MM.1S (cell line): ENCODE data around the gene C14orf93.

Experiments
- DNase-seq: peaks from one replicate; pipeline ENCODE4 v3.0.0-alpha.2; 2015
- H2AFZ ChIP-seq: fragments of 300-600 bp; sonication (generic); 2 replicates; pipeline ENCODE4 v1.6.0; 2016; ENCODE audit warnings: antibody characterized with exemption, low read length
- H3F3A ChIP-seq: fragments of 300-600 bp; sonication (generic); 2 replicates; pipeline ENCODE4 v1.6.1; 2016; ENCODE audit warnings: mild to moderate bottlenecking, antibody characterized with exemption, low read length, moderate library complexity, mixed read lengths; ENCODE audit not compliant: insufficient read depth
- H3K27ac ChIP-seq: fragments of 300-600 bp; sonication (generic); 2 replicates; pipeline ENCODE4 v1.5.1; 2016; ENCODE audit warnings: mild to moderate bottlenecking, low read length
- H3K27me3 ChIP-seq: fragments of 300-600 bp; sonication (generic); replicated peaks from 2 replicates; pipeline ENCODE4 v1.6.0; 2016; ENCODE audit warnings: low read length; ENCODE audit not compliant: insufficient read depth
- H3K36me3 ChIP-seq: fragments of 300-600 bp; sonication (generic); replicated peaks from 2 replicates; pipeline ENCODE4 v1.6.1; 2016; ENCODE audit warnings: mild to moderate bottlenecking, low read length, mixed read lengths; ENCODE audit not compliant: insufficient read depth
- H3K4me1 ChIP-seq: fragments of 300-600 bp; sonication (generic); 2 replicates; pipeline ENCODE4 v1.6.1; 2016; ENCODE audit warnings: low read length, mixed read lengths
- H3K4me2 ChIP-seq: fragments of 300-600 bp; sonication (generic); 2 replicates; pipeline ENCODE4 v1.6.0; 2016; ENCODE audit warnings: low read depth, low read length
- H3K4me3 ChIP-seq: fragments of 300-600 bp; sonication (generic); 2 replicates; pipeline ENCODE4 v1.5.1; 2016; ENCODE audit warnings: low read length, mixed read lengths
- H3K79me2 ChIP-seq: fragments of 300-600 bp; sonication (generic); 2 replicates; pipeline ENCODE4 v1.6.1; 2016; ENCODE audit warnings: mixed run types, low read length, mixed read lengths
- H3K9ac ChIP-seq: fragments of 300-600 bp; sonication (generic); 2 replicates; pipeline ENCODE4 v1.6.1; 2016; ENCODE audit warnings: low read length, mixed read lengths
- H3K9me2 ChIP-seq: fragments of 300-600 bp; sonication (generic); replicated peaks from 2 replicates; pipeline ENCODE4 v1.6.1; 2016; ENCODE audit warnings: mild to moderate bottlenecking, low read length, mixed read lengths; ENCODE audit not compliant: insufficient read depth
- H3K9me3 ChIP-seq: fragments of 300-600 bp; sonication (generic); replicated peaks from 2 replicates; pipeline ENCODE4 v1.6.1; 2016; ENCODE audit warnings: mild to moderate bottlenecking, low read length, mixed read lengths; ENCODE audit not compliant: insufficient read depth
- H4K20me1 ChIP-seq: fragments of 300-600 bp; sonication (generic); 2 replicates; pipeline ENCODE4 v1.6.1; 2016; ENCODE audit warnings: mild to moderate bottlenecking, low read length, moderate library complexity, mixed read lengths; ENCODE audit not compliant: insufficient read depth
- CTCF ChIP-seq: fragments of 300-600 bp; sonication (generic); IDR thresholded peaks from 2 replicates; pipeline ENCODE4 v1.5.1; 2016; ENCODE audit warnings: antibody characterized with exemption, low read length, mixed read lengths
- EZH2 ChIP-seq: fragments of 300-600 bp; sonication (generic); optimal IDR thresholded peaks from 2 replicates; pipeline ENCODE3; 2017; ENCODE audit warnings: low read depth, mild to moderate bottlenecking, antibody characterized with exemption, low read length, mixed read lengths
- EZH2phosphoT487 ChIP-seq: fragments of 300-600 bp; sonication (generic); IDR thresholded peaks from 2 replicates; pipeline ENCODE4 v1.6.1; 2018; ENCODE audit warnings: antibody characterized with exemption, low read length

C14orf93 gene

DNA sequence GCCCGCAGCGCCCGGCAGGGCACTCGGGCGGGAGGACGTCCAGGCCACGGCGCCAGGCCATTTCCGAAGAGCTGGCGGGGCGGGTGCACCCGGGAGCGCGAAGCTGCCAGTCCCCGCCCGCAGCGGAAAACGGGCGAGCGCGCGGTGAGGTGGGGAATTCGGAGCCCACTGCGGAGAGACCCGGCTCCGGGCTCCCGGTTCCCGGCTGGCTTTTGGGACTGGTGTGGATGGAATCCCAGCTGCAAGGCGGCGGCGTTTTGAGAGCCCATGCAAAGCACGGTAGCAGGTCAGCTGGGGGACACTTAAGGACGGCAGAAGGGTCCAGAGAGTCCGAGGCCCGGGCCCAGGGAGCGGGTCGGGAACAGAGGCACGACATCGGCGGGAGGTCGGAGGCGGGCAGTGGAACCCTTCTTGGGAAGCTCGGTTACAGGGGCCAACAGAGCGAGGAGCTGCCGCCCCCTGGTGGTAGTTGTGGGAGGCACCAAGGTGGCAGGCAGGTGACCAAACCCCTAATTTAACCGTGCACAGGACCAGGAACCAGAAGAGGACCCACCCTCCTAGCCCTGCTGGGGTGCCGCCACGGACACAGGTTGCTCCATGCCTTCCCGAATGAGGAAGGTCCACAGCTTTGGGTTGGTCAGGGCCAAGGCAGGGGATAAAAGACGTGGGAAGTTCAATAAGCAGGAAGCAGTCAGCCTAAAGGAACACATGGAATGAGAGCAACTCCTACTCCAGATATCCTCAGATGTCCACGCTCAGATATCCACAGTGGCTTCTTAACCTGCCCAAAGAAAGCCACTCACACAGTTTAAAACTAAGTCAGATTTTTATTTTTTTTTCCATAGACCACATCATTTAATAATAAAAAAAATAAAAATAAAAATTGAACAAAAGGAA lies 48.1 kb upstream of the C14orf93 start:
- Histone ChIP-seq H3K79me2 (no peaks in the 10 kb centered on the region), H3K4me1 (no peaks in the 10 kb centered on the region), H3K4me3 (peak overlapping the region; percentile 56), H3K9me2 (no peaks in the 10 kb centered on the region), H2AFZ (no peak overlapping the region), H3K4me2 (peak overlapping the region; percentile 79; the same call in 1 of the 2 replicates), H3F3A (0 out of 2 replicates have a peak, but pooled peaks cover 14% of the 10 kb centered on the region), H3K9ac (no peak overlapping the region), H3K36me3 (no peaks in the 10 kb centered on the region), H4K20me1 (no peaks in the 10 kb centered on the region), H3K9me3 (no peaks in the 10 kb centered on the region), H3K27ac (no peak overlapping the region), H3K27me3 (no peaks in the 10 kb centered on the region)
- TF ChIP-seq CTCF (peak; percentile 68), EZH2 (no peak), EZH2phosphoT487 (no peak)
- DNase-seq = peak; percentile 69

DNA sequence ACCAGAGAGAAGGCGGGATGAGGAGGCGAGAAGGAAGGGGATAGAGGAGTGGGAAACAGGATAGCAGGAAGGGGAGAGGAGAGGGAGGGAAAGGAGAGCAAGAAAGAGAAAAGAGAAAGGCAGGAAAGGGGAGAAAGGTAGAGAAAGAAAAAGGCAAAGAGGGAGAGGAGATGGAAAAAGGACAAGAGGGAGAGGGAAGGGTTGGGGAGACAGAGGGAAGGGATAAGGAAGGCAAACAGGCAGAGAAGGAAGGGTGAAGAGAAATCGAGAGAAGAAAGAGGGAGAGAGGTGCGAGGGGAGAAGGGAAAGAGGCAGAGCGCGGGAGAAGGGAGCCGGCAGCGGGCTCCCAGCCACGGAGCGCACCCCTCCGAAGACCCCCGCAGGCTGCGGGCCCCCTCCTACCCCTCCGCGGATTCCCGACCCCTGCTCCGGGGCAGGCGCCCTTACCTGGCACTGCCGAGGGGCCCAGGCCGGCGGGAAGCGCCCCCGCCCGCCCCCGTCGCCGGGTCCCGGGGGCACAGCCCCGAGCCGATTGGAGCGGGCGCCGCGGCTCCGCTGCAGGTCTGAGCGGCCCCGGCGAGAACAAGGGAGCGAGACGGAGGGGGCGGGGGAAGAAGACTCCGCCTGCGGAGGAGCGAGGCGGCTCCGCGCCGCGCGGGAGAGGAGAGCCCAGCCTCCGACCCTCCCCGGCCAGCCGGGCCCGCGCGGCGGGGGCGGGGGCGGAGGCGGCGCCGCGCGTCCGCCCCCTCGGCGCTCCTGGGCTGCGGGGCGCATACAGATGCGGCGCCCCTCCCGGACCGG lies 47.2 kb upstream of the C14orf93 start, which contains the start of gene CDH24:
CDH24 (minus strand) TSS at position 565 of the 801 bp plus-strand sequence. CDS start 1,787 bp downstream, outside the sequence.
- Histone ChIP-seq H4K20me1 (no peaks in the 10 kb centered on the region), H3K27ac (no peak within 1 kb of the TSS), H3F3A (0 out of 2 replicates have a peak, but pooled peaks cover 14% of the 10 kb centered on the region), H3K9me2 (no peaks in the 10 kb centered on the region), H3K4me3 (peak within 1 kb of the TSS; percentile 56), H3K4me1 (no peaks in the 10 kb centered on the region), H3K9me3 (no peaks in the 10 kb centered on the region), H3K9ac (peak within 1 kb of the TSS; percentile 10; the same call in 1 of the 2 replicates), H3K79me2 (no peaks in the 10 kb centered on the region), H3K36me3 (no peaks in the 10 kb centered on the region), H3K27me3 (no peaks in the 10 kb centered on the region), H3K4me2 (peak within 1 kb of the TSS; percentile 89), H2AFZ (peak within 1 kb of the TSS; percentile 42; the same call in 1 of the 2 replicates)
- TF ChIP-seq EZH2 = no peak
- no peak for TF ChIP-seq CTCF
- TF ChIP-seq EZH2phosphoT487 = no peak
- peak; percentile 61 for DNase-seq

DNA sequence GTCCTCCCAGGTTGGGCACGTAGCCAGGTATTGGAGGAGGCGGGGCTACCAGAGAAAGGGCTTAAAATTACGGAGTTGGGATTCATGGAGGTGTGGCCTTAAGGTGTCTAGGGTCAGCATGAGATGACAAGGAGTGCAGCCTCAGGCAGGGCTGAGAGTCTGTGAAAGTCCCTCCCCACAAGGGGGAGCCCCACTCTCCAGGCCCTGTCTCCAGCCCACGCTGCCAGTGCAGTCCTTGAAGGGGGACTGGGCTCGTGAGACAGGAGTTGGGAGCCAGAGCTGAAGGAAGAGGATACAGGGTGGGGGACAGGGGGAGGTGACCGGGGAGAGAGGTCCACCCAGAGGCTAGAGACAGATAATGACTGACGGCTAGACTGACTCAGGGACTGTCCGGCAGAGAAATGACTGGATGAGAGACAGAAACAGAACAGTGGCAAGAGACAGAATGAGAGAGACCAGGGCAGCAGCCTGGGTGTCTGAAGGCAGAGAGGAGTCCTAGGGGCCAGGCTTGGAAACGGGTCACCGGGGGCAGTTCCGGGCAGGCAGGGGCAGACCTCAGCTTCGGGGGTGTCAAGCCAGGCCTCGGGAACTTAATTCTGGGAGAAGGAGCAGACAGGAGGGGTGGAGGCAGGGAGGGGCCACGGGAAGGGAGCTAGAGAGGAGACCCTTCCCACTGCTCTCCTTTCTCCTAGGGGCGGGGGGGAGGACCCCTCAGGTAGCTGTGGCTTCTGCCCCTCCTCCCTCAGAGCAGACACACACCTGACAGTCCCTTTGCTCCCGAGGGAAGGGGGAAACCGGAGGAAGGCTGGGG lies 46.4 kb upstream of the C14orf93 start:
- Histone ChIP-seq H3K79me2 (no peaks in the 10 kb centered on the region), H3K36me3 (no peaks in the 10 kb centered on the region), H3K4me1 (no peaks in the 10 kb centered on the region), H2AFZ (peak overlapping the region; percentile 42; the same call in 1 of the 2 replicates), H4K20me1 (no peaks in the 10 kb centered on the region), H3F3A (0 out of 2 replicates have a peak, but pooled peaks cover 14% of the 10 kb centered on the region), H3K27ac (no peak overlapping the region), H3K9ac (peak overlapping the region; percentile 10; the same call in 1 of the 2 replicates), H3K27me3 (no peaks in the 10 kb centered on the region), H3K4me3 (peak overlapping the region; percentile 51), H3K9me3 (no peaks in the 10 kb centered on the region), H3K4me2 (peak overlapping the region; percentile 89), H3K9me2 (no peaks in the 10 kb centered on the region)
- TF ChIP-seq CTCF (peak; percentile 63), EZH2 (no peak), EZH2phosphoT487 (no peak)
- peak; percentile 64 for DNase-seq
